Measurements from ENCODE around the gene SLITRK1.

Gene SLITRK1

GRCh38 chr13:83865161-83866137 lies 16.8 kb downstream of the SLITRK1 start:
- DNase-seq = no peak

GRCh38 chr13:83853771-83854170 lies 28.5 kb downstream of the SLITRK1 start:
- no peak for DNase-seq

DNA sequence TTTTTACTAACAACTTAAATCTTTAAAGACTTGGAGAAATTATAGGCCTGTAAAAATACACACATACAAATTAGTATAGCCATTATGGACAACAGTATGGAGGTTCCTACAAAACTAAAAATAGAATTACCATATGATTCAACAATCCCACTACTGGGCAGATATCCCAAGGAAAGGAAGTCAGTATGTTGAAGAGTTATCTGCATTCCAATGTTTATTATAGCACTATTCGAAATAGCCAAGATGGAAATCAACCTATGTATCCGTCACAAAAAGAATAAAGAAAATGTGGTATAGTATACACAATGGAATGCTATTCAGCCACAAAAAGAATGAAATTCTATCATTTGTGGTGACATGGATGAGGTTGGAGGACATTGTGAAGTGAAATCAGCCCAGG lies 37.2 kb downstream of the SLITRK1 start:
- no peak for DNase-seq

GRCh38 chr13:83839146-83839545 lies 43.1 kb downstream of the SLITRK1 start:
- no peak for DNase-seq

GRCh38 chr13:83831796-83832195 lies 50.5 kb downstream of the SLITRK1 start:
- DNase-seq = no peak

GRCh38 chr13:83829810-83830209 lies 52.5 kb downstream of the SLITRK1 start:
- DNase-seq = no peak

GRCh38 chr13:83827338-83827737 lies 54.9 kb downstream of the SLITRK1 start:
- DNase-seq = no peak
